NCI-H2081 (cell line): ENCODE measurements around the gene GSG1L.

Experiments used
- DNase-seq, 2 experiments: peaks; one replicate each; lab custom pipeline; 2025; lab: John Stamatoyannopoulos, UW

Gene GSG1L

GRCh38 chr16:28063591-28064061 lies at the start of gene GSG1L:
Gene GSG1L (minus strand): TSS chr16:28063714. CDS start chr16:28063424, 290 bp downstream.
- DNase-seq: no peak

- no peak for DNase-seq
Measured at GRCh38 chr16:28112908-28113307, 49.4 kb upstream of the GSG1L start.

- DNase-seq: no peak
Measured at GRCh38 chr16:28110977-28111376, 47.5 kb upstream of the GSG1L start.

DNA sequence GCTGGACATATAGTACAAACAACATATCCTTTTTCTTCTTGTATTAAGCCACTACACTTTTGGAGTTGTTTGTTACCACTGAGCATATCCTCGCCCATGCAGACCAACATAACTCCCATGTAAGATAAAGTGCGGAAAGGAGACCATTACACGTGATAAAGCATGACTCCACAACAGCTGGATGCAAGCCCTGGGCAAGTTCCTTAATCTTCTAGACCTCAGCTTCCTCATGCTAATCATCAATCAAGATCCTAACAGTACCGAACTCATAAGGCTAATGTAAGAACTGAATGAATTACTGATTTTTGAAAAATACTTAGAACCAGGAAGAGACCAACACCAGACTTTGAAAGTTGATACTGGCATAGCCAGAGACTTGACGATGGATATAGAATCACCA lies 47.0 kb upstream of the GSG1L start:
- DNase-seq: no peak

- no peak for DNase-seq
Measured at GRCh38 chr16:28110074-28110473, 46.6 kb upstream of the GSG1L start.

DNA sequence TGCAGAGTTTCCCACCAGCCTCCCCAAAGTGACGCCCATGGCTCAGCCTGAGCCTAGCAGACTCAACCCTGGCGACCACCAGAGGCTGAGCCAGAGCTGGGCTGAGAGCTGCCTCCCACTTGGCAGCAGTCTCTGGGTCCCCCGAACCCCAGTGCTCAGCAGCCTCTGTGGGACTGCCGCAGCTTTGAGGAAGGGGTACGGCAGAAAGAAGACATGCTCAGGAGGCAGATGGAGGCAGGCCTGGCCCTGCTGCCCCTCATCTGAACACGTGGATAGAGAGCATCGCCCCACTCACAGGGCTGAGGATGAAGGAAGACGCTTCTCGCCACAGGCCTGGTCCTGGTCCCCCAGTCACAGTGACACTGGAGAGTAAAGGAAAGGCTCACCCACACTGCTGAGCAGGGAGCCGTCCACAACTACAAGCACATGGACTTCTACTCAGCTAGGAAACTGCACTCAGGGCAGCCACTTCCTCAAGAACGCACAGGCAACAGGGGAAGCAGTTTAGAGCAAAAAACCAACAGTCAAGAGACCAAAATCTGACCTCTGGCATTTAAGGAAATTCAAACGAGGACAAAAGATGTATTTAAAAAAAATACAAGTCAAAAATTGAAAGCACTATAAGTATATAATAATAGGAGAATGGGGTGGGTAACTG lies 45.2 kb upstream of the GSG1L start:
- DNase-seq: no peak

DNA sequence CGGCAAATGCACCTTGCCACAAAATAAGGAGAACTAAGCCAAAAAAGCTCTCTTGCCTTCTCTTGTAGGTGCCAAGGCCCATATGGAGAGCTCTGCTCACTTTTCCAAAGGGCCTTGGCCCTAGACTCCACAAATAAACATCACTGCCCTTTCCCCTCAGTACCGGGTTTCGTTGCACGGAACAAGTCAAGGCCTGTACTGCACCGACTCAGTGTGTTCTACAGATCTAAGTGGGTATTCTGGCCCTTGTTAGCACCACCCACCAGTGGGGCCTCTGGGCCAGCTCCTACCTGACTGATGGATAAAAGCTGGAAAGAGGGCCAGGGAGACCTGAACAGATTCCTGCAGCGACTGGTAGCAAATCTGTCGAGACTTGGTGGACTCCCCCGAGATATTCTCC lies 43.7 kb upstream of the GSG1L start:
- no peak for DNase-seq

GRCh38 chr16:28106467-28107215 lies 43.1 kb upstream of the GSG1L start:
- DNase-seq: no peak

DNA sequence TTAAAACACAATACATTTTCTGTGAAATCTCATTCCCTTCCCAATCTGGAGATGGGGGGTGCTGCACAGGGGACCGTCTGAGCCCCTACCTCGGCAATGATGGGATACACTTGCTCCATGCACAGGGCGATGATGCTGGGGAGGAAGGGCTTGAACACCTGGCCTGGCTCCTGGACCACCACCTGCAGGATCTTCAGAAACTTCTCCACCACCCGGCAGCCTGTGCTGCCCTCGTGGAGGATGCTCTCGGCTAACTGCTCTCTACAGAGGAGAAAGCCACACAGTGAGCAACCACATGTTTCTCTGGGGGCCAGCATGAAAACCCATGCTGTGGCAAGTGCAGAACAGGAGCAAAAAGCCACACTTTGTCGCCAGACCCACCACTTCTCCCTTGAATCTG lies 42.4 kb upstream of the GSG1L start:
- DNase-seq: no peak

GRCh38 chr16:28105297-28105696 lies 41.8 kb upstream of the GSG1L start:
- DNase-seq: no peak

DNA sequence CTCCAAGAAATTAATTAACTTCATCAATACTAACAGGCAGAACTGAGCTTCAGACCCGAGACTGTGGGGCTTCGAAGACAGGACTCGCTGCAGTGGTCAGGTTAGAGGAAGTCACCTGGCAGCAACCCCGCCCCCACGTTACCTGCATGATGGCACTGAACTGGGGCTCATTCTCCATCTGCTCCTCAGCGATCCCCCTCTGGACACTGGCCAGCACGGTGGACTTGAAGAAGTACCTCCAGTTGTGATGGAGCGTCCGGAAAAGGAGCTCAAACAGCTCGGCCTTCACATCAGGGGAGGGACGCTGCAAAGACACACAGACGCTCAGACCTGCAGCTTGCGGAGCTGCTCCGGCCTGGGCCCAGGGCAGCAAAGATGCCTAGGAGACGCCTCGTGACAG lies 40.9 kb upstream of the GSG1L start:
- DNase-seq: no peak

GRCh38 chr16:28103516-28104170 lies 40.1 kb upstream of the GSG1L start:
- DNase-seq: no peak

GRCh38 chr16:28101533-28101890 lies 38.0 kb upstream of the GSG1L start:
- DNase-seq: no peak

- no peak for DNase-seq
Measured at GRCh38 chr16:28100810-28101532, 37.5 kb upstream of the GSG1L start.

GRCh38 chr16:28098959-28099945 lies 35.7 kb upstream of the GSG1L start:
- DNase-seq: no peak

DNA sequence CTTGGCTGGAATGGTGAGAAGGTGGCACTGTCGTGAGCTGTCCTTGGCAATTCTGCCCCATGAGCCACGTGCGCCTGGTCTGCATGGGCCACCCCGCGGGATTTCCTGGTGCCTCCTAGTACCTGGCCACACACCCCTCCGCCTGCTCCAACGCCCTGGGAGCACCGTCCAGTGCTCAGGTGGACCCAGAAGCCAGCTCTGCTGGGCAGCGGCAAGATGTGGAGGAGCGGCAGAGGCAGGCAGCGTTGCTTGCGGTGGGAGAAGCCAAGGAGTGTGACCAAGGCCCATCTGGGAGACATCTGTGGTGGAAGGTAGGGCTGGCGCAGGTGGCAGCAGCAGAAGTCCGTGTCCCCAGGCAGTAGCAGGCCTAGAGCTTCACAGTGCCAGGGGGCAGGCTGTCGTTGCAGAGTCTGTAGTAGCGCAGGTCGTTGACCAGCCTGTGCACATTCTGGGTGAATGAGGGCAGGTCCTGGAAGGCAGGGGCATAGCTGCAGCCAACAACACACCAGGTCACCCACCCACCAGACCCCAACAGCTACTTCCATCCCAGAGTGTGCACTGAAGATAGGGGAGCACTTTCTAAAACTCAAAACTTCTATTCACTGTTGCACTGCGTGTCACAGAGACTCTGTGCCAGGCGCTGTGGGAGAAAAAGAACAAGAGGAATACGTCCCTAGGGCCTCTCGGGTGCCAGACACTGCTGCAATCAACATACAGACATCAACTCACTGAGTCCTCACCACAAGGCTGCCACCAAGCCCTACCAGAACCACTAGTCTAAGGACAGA lies 34.9 kb upstream of the GSG1L start:
- DNase-seq: no peak

- no peak for DNase-seq
Measured at GRCh38 chr16:28096983-28097899, 33.7 kb upstream of the GSG1L start.

DNA sequence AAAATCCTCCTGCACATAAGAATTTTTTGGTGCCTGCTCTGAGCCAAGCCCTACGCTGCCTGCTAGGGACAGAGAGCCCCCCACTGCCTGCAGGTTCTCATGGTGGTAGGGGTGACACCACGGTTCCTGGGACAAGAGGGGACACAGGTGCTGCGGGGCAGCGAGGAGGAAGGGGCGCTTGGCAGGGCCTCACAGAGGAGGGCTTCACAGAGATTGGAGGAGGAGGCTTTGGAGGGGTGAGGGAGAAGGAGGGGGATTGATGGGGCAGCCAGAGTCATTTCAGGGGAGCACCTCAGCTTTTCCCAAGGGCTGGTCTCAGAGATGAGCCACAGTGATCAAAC lies 29.8 kb upstream of the GSG1L start:
- DNase-seq: no peak

- DNase-seq: no peak
Measured at GRCh38 chr16:28092721-28093384, 29.3 kb upstream of the GSG1L start.
